Prostate gland (tissue), 2 donors: Measurements from ENCODE around the gene SLC16A2. TPM values are rescaled to one million over a fixed set of nuclear protein-coding genes. Genes with fewer than 3 reads are reported as not detected.

Source experiments
- DNase-seq: peaks from one replicate; pipeline ENCODE4 v3.0.0-alpha.2; 2019; ENCODE audit warnings: low spot score
- H3K27ac ChIP-seq, 2 donors: fragments of 200-600 bp; sonication (generic); 2 replicates each; pipeline ENCODE4 v1.5.1; 2017 to 2019
- H3K27me3 ChIP-seq: fragments of 200-600 bp; sonication (generic); replicated peaks from 2 replicates; pipeline ENCODE4 v1.5.1; 2019; ENCODE audit not compliant: insufficient read depth
- H3K36me3 ChIP-seq, 2 donors: fragments of 200-600 bp; sonication (generic); 1 replicate in 1 of 2; 2 replicates in 1 of 2; pipeline versions ENCODE4 v1.5.1 to v1.8.1; 2017 to 2019
- H3K4me1 ChIP-seq: fragments of 200-600 bp; sonication (generic); replicated peaks from 2 replicates; pipeline ENCODE4 v1.5.1; 2019
- H3K4me3 ChIP-seq, 2 donors: fragments of 200-600 bp; sonication (generic); 2 replicates each; pipeline ENCODE4 v1.5.1; 2017 to 2019
- H3K9me3 ChIP-seq: fragments of 200-600 bp; sonication (generic); 2 replicates; pipeline ENCODE4 v1.5.1; 2017
- POLR2A ChIP-seq: fragments of 450-650 bp; IDR thresholded peaks from one replicate; pipeline ENCODE4 v1.6.1; 2016; ENCODE audit warnings: antibody characterized with exemption, mild to moderate bottlenecking
- POLR2AphosphoS5 ChIP-seq: sonication (generic); formaldehyde crosslinking; IDR thresholded peaks from one replicate; pipeline ENCODE4 v1.6.1; 2017; ENCODE audit warnings: antibody characterized with exemption
- WGBS: methylation state at CpG from one replicate; pipeline ENCODE4 v1.1.5; 2018; 5-methylcytosine and 5-hydroxymethylcytosine counted together
- intact Hi-C: fragments of 100-400 bp; cut with DNase I; formaldehyde crosslinking; loops from one replicate; pipeline ENCODE4 v1.14.2; 2022
- total RNA-seq, 2 donors: library from RNA; depleted of rRNA; stranded (reverse); fragments of >200 nt; gene quantifications; one replicate each; pipeline ENCODE4 v1.1.0, GENCODE V29; 2016
- TF ChIP-seq, protein P1 (sequence below), 4 experiments: fragments of 200-600 bp in 2 of 4; fragments of 450-650 bp in 2 of 4; sonication (generic) in 2 of 4; IDR thresholded peaks; 1 replicate in 3 of 4; 2 replicates in 1 of 4; pipeline ENCODE4 v1.5.1; 2016 to 2019; ENCODE audit warnings: antibody characterized with exemption in 4 of 4, mild to moderate bottlenecking in 2 of 4, moderate library complexity in 2 of 4

The SLC16A2 gene
- total RNA-seq, 2 donors from 2014 or later, result 8.7 to 9.3 TPM

DNA sequence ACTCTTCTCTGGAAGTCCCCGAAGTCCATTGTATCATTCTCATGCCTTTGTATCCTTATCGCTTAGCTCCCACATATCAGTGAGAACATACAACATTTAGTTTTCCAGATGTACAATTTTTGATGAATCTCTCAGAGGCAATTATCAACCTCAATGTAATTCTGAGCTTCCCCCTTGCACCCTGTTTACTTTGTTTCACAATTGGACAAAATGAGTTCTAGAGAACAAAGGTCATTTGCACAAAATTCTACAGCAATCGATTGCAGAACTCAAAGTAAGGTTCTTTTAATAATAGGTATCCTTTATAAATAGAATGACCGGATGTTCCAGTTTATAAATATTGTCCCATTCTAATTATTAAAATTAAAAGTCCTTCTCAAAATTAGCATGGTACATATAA is 79.3 kb downstream of the SLC16A2 start:
- H3K36me3 ChIP-seq, result no peaks in the 10 kb centered on the region
- 96% methylated on average over 4 of the region's 4 CpGs for WGBS

DNA sequence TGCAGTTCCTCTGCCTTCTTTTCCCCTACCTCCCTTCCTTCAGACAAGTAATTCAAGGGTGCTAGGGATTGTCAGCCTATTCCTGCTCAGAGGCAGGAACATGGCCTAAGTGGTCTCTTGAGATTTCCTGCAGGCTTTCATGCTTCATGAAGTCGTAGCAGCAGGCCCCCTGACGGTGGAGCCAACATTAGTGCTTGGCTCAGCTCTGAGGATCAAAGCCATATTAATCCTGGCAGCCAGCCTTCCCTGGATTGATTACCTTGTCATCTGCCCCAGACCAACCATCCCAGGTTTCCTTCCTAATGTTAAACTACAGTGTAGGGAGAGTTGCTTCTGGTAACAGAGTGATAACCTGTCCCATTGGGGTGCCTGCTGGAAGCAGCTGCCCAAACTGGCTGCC is 84.1 kb downstream of the SLC16A2 start:
- Histone ChIP-seq H3K36me3 (no peaks in the 10 kb centered on the region), H3K27ac (no peak overlapping the region), H3K4me3 (no peak overlapping the region), H3K4me1 (no peaks in the 10 kb centered on the region), H3K9me3 (no peaks in the 10 kb centered on the region), H3K27me3 (no peaks in the 10 kb centered on the region)
- no peak for DNase-seq
- TF ChIP-seq POLR2A, result no peak
- TF ChIP-seq POLR2AphosphoS5, result no peak
- TF ChIP-seq, protein P1, sequence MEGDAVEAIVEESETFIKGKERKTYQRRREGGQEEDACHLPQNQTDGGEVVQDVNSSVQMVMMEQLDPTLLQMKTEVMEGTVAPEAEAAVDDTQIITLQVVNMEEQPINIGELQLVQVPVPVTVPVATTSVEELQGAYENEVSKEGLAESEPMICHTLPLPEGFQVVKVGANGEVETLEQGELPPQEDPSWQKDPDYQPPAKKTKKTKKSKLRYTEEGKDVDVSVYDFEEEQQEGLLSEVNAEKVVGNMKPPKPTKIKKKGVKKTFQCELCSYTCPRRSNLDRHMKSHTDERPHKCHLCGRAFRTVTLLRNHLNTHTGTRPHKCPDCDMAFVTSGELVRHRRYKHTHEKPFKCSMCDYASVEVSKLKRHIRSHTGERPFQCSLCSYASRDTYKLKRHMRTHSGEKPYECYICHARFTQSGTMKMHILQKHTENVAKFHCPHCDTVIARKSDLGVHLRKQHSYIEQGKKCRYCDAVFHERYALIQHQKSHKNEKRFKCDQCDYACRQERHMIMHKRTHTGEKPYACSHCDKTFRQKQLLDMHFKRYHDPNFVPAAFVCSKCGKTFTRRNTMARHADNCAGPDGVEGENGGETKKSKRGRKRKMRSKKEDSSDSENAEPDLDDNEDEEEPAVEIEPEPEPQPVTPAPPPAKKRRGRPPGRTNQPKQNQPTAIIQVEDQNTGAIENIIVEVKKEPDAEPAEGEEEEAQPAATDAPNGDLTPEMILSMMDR (IDR thresholded peaks at IDR 0.05), result no peak
- intact Hi-C loops, result no loop called here
- WGBS, result 67% methylated on average over 2 of the region's 2 CpGs

More for the DNA sequence above, 79.3 kb downstream of the SLC16A2 start:
- Histone ChIP-seq H3K9me3 (no peaks in the 10 kb centered on the region), H3K4me3 (no peak overlapping the region), H3K4me1 (no peaks in the 10 kb centered on the region), H3K27me3 (no peaks in the 10 kb centered on the region), H3K27ac (no peak overlapping the region)
- no peak for DNase-seq
- no peak for TF ChIP-seq POLR2AphosphoS5
- TF ChIP-seq, protein P1 (IDR thresholded peaks at IDR 0.05), result no peak
- TF ChIP-seq POLR2A, result no peak
- intact Hi-C loops, result no loop called here

DNA sequence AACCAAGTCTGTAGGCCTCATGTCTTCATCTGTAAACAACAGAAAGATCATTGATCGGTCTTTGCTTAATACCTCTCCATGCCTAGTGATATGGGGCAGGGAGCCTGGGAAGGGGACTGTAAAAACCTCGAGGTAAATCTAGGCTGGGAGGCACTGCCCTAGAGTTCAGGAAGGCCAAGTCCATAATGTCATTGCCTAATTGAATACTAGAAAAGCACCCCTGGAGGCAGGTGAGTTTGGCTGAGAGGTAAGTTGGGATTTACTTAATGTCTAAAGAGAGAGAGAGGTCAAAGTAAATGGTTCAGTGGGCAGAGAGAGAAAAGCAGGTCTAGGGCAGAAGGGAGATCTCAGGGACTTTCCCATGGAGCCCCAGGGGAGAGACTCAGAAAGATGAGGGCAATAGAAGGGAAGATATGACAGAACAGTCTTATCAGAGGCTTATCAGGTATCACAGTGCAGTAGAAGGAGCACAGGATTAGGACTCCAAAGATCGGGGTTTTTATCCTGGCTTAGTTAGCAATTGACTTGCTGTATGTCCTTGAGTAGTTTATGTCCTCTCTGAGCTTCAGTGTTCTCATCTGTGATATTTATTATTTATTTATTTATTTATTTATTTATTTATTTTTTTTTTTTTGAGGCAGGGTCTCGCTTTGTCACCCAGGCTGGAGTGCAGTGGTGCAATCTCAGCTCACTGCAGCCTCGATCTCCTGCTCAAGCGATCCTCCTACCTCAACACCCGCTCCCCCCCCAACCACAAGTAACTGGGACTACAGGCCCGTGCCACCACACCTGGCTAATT is 85.2 kb downstream of the SLC16A2 start:
- no peaks in the 10 kb centered on the region for H3K36me3 ChIP-seq
- no peaks in the 10 kb centered on the region for H3K9me3 ChIP-seq
- no peak overlapping the region for H3K4me3 ChIP-seq
- no peak for DNase-seq
- H3K4me1 ChIP-seq, result no peaks in the 10 kb centered on the region
- TF ChIP-seq, protein P1 (IDR thresholded peaks at IDR 0.05), result no peak
- TF ChIP-seq POLR2AphosphoS5, result no peak
- TF ChIP-seq POLR2A, result no peak
- no peaks in the 10 kb centered on the region for H3K27me3 ChIP-seq
- intact Hi-C loops, result no loop called here
- H3K27ac ChIP-seq, result no peak overlapping the region
- 90% methylated on average over 8 of the region's 8 CpGs for WGBS

DNA sequence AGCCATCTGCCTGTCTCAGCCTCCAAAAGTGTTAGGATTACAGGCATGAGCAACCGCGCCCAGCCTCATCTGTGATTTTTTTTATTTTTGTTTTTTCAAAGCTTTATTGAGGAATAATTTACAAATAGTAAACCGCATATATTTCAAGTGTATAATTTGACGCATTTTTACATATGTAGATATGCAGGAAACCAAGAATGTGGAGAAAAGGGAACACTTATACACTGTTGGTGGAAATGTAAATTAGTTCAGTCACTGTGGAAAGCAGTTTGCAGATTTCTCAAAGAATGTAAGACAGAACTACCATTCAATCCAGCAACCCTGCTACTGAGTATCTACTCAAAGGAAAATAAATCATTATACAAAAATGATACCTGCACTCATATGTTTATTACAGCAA is 85.9 kb downstream of the SLC16A2 start:
- 100% methylated on average over 4 of the region's 4 CpGs for WGBS
- intact Hi-C loops, result no loop called here
- Histone ChIP-seq H3K9me3 (no peaks in the 10 kb centered on the region), H3K36me3 (no peaks in the 10 kb centered on the region), H3K4me1 (no peaks in the 10 kb centered on the region), H3K27ac (no peak overlapping the region), H3K4me3 (no peak overlapping the region), H3K27me3 (no peaks in the 10 kb centered on the region)
- no peak for DNase-seq
- no peak for TF ChIP-seq POLR2AphosphoS5
- TF ChIP-seq, protein P1 (IDR thresholded peaks at IDR 0.05), result no peak
- TF ChIP-seq POLR2A, result no peak

DNA sequence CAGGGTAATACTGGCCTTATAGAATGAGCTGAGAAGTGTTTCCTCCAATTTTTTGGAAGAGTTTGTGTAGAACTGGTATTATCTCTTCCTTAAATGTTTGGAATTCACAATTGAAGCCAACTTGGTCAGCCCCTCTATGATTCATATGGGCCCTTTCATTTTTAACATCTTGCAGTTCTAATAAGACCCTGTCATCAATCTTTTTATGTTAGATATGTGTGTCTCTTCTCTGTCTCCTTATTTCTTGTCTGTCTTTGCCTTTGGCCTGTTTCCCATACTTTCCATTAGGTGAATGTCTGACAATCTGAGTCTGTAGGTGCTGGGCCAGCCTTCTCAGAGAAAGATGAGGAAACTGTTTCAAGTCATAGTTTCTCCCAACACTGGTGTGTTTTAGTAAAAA is 88.7 kb downstream of the SLC16A2 start:
- TF ChIP-seq, protein P1 (IDR thresholded peaks at IDR 0.05), result no peak
- no peak for TF ChIP-seq POLR2AphosphoS5
- no peak for TF ChIP-seq POLR2A
- Histone ChIP-seq H3K36me3 (no peaks in the 10 kb centered on the region), H3K9me3 (no peaks in the 10 kb centered on the region), H3K27me3 (no peaks in the 10 kb centered on the region), H3K4me3 (no peak overlapping the region), H3K27ac (no peak overlapping the region), H3K4me1 (no peaks in the 10 kb centered on the region)
- DNase-seq, result no peak
- intact Hi-C loops, result no loop called here
